ENCODE data around the gene LAMC1.

The LAMC1 gene

DNA sequence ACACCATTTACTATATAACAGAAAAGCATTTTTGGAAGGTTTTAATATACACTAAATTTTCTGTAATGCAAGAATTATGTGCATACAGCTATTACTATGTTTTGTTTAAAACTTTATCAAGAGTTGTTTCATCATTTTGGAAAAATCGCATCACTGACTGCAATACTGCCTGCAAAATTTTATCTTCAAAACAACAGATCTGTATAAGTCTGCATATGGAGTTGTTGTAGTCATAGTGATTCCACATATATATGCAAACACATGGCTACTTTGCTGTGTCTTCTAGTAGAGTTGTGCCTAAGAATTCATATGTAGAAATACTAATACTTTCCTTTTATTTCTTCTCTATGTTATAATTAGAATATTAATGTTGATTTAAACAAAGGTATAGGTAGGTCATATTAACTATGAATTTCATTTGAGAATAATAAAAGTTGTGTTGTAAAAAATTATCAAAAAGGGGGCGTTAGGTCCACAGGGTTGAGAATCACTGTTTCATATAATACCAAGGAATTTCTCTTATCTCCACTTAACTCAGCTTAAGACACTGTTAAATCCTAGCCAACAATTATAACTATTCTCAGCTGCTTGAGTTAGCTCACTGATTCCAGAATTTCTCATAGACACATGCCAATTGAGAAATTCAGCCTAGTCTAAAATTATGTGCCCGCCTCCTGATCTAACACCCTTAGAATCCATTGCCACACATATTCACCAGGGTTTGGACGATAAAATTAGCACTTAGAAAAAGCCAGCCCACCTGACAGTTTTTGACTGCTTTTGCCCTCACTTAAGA lies 22.9 kb upstream of the LAMC1 start:
- H3K4me3 ChIP-seq (ENCODE audit: low read depth, low read length): no peak overlapping the region
- H3K23ac ChIP-seq (ENCODE audit: low read length): no peak overlapping the region
- H2BK12ac ChIP-seq (ENCODE audit: low read length): no peak overlapping the region
- H3K27me3 ChIP-seq (ENCODE audit: insufficient read depth, low read length): no peaks in the 10 kb centered on the region
- no peaks in the 10 kb centered on the region for H3K79me2 ChIP-seq (ENCODE audit: control insufficient read depth, insufficient read depth, low read length, poor library complexity)
- H2BK120ac ChIP-seq (ENCODE audit: insufficient read depth, low read length, poor library complexity): no peak overlapping the region
- H3K36me3 ChIP-seq (ENCODE audit: control insufficient read depth in 1 of 2, insufficient read depth in 2 of 2, low read length in 2 of 2): no peaks in the 10 kb centered on the region
- H4K8ac ChIP-seq (ENCODE audit: low read depth, low read length): no peak overlapping the region
- no peak overlapping the region for H3K27ac ChIP-seq (ENCODE audit: low read depth, low read length)
- DNase-seq: peak in 1 of 2 donors; percentile 24
- no peaks in the 10 kb centered on the region for H3K79me1 ChIP-seq (ENCODE audit: low read length)
- no peaks in the 10 kb centered on the region for H3K4me1 ChIP-seq (ENCODE audit: control insufficient read depth in 1 of 2, insufficient read depth in 2 of 2, low read length in 2 of 2)
- H3K4me2 ChIP-seq (ENCODE audit: low read length): no peak overlapping the region
- no peak overlapping the region for H3K14ac ChIP-seq (ENCODE audit: low read length)
- no peak overlapping the region for H3K18ac ChIP-seq (ENCODE audit: low read length)
- no peak overlapping the region for H4K12ac ChIP-seq (ENCODE audit: low read depth, low read length)
- no peaks in the 10 kb centered on the region for H3K9me3 ChIP-seq (ENCODE audit: insufficient read depth, low read depth, low read length)
- no peak overlapping the region for H2BK5ac ChIP-seq (ENCODE audit: low read depth, low read length, poor library complexity)
- H4K91ac ChIP-seq (ENCODE audit: low read depth, low read length): no peak overlapping the region
- no peak overlapping the region for H3K4ac ChIP-seq (ENCODE audit: low read depth, low read length)
- no peak overlapping the region for H2AK5ac ChIP-seq (ENCODE audit: low read length)
- no peak overlapping the region for H3K9ac ChIP-seq (ENCODE audit: low read length)
- no peak overlapping the region for H2AFZ ChIP-seq (ENCODE audit: insufficient read depth, low read length, poor library complexity)
- WGBS (ENCODE audit: extremely low coverage, insufficient coverage, insufficient read length): no CpG with 5 or more reads among the region's 4 CpGs

DNA sequence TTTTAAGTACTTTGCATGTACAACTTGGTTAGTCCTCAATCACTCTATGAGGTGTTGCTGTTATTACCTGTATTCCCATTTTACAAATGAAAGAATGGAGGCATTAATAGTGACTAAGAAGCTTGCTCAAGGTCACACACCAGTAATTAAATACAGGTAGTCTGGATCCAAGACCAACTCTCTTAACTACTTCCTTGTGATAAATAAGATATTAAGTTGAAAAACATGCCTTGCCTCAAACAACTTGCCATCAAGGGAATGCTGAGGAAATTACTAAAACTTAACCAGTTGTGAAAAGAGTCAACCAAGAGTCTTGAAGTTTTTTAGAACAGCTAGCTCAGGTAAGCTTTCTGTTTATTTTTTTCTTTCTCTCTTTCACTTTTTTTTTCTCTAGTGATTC lies 21.0 kb upstream of the LAMC1 start:
- no peak overlapping the region for H3K27ac ChIP-seq (ENCODE audit: low read depth, low read length)

DNA sequence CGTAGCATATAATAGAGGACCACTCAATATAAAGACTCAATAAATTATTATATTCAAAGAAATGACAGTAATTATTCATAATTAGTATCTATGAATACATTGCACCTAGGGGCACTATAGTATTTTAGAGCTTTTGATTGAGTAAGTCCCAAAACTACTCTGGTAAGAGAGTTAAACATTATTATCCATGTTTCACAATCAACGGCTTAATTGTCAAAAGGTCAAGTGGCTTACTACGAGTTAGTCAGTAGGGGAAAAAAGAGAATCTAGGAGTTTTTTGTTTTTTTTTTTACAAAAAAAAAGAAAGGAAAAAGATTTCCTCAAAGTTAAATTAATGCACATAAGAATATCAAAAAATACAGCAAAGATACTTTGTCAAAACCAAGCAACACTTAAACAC lies 20.4 kb upstream of the LAMC1 start:
- no peak overlapping the region for H3K23ac ChIP-seq (ENCODE audit: low read length)
- H3K4ac ChIP-seq (ENCODE audit: low read depth, low read length): no peak overlapping the region

More for the DNA sequence above, 21.0 kb upstream of the LAMC1 start:
- no peak overlapping the region for H3K18ac ChIP-seq (ENCODE audit: low read length)
- H3K79me2 ChIP-seq (ENCODE audit: control insufficient read depth, insufficient read depth, low read length, poor library complexity): no peaks in the 10 kb centered on the region
- no peaks in the 10 kb centered on the region for H3K79me1 ChIP-seq (ENCODE audit: low read length)
- no peaks in the 10 kb centered on the region for H3K4me1 ChIP-seq (ENCODE audit: control insufficient read depth in 1 of 2, insufficient read depth in 2 of 2, low read length in 2 of 2)
- H3K4ac ChIP-seq (ENCODE audit: low read depth, low read length): no peak overlapping the region
- no peaks in the 10 kb centered on the region for H3K27me3 ChIP-seq (ENCODE audit: insufficient read depth, low read length)
- H2BK12ac ChIP-seq (ENCODE audit: low read length): no peak overlapping the region
- H2BK5ac ChIP-seq (ENCODE audit: low read depth, low read length, poor library complexity): no peak overlapping the region
- no peak overlapping the region for H4K8ac ChIP-seq (ENCODE audit: low read depth, low read length)
- H2AK5ac ChIP-seq (ENCODE audit: low read length): no peak overlapping the region
- no peak overlapping the region for H3K23ac ChIP-seq (ENCODE audit: low read length)
- no peak overlapping the region for H3K9ac ChIP-seq (ENCODE audit: low read length)
- no peaks in the 10 kb centered on the region for H3K9me3 ChIP-seq (ENCODE audit: insufficient read depth, low read depth, low read length)
- no peak overlapping the region for H4K91ac ChIP-seq (ENCODE audit: low read depth, low read length)
- H3K14ac ChIP-seq (ENCODE audit: low read length): no peak overlapping the region
- no peak overlapping the region for H3K4me2 ChIP-seq (ENCODE audit: low read length)
- no peak overlapping the region for H4K12ac ChIP-seq (ENCODE audit: low read depth, low read length)
- no peak for DNase-seq
- no peak overlapping the region for H2BK120ac ChIP-seq (ENCODE audit: insufficient read depth, low read length, poor library complexity)
- H2AFZ ChIP-seq (ENCODE audit: insufficient read depth, low read length, poor library complexity): no peak overlapping the region
- H3K36me3 ChIP-seq (ENCODE audit: control insufficient read depth in 1 of 2, insufficient read depth in 2 of 2, low read length in 2 of 2): no peaks in the 10 kb centered on the region
- no peak overlapping the region for H3K4me3 ChIP-seq (ENCODE audit: low read depth, low read length)

DNA sequence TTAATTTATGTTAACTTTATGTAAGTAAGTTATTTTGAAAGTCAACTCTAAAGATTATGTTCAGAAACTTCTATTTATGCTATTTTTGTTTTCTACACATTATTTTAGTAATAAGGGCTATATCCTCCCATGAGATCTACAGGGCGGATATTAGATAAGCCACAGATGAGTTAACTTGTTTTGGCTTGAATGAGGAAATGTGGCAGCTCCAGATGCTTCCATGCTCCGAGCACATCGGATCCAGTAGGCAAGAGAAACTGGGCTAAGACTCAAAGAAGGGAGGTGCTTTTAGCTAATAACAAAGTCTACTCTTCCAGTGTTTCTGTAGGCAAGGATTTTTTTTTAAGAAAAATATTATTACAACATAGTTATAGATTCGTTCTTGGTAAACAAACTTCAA lies 20.0 kb upstream of the LAMC1 start:
- Histone ChIP-seq H3K14ac (ENCODE audit: low read length) (no peak overlapping the region), H3K18ac (ENCODE audit: low read length) (no peak overlapping the region), H3K4ac (ENCODE audit: low read depth, low read length) (no peak overlapping the region), H2BK5ac (ENCODE audit: low read depth, low read length, poor library complexity) (no peak overlapping the region), H4K12ac (ENCODE audit: low read depth, low read length) (no peak overlapping the region), H3K79me2 (ENCODE audit: control insufficient read depth, insufficient read depth, low read length, poor library complexity) (no peaks in the 10 kb centered on the region), H3K36me3 (ENCODE audit: control insufficient read depth in 1 of 2, insufficient read depth in 2 of 2, low read length in 2 of 2) (no peaks in the 10 kb centered on the region), H4K91ac (ENCODE audit: low read depth, low read length) (no peak overlapping the region), H3K27ac (ENCODE audit: low read depth, low read length) (no peak overlapping the region), H2BK12ac (ENCODE audit: low read length) (no peak overlapping the region), H3K4me1 (ENCODE audit: control insufficient read depth in 1 of 2, insufficient read depth in 2 of 2, low read length in 2 of 2) (no peaks in the 10 kb centered on the region), H2BK120ac (ENCODE audit: insufficient read depth, low read length, poor library complexity) (no peak overlapping the region), H3K4me2 (ENCODE audit: low read length) (no peak overlapping the region), H2AK5ac (ENCODE audit: low read length) (no peak overlapping the region), H3K9me3 (ENCODE audit: insufficient read depth, low read depth, low read length) (no peaks in the 10 kb centered on the region), H3K23ac (ENCODE audit: low read length) (no peak overlapping the region), H3K79me1 (ENCODE audit: low read length) (no peaks in the 10 kb centered on the region), H2AFZ (ENCODE audit: insufficient read depth, low read length, poor library complexity) (no peak overlapping the region), H3K27me3 (ENCODE audit: insufficient read depth, low read length) (no peaks in the 10 kb centered on the region), H3K4me3 (ENCODE audit: low read depth, low read length) (no peak overlapping the region), H3K9ac (ENCODE audit: low read length) (no peak overlapping the region), H4K8ac (ENCODE audit: low read depth, low read length) (no peak overlapping the region)
- DNase-seq: no peak
- WGBS (ENCODE audit: extremely low coverage, insufficient coverage, insufficient read length): no CpG with 5 or more reads among the region's 4 CpGs

More for the DNA sequence above, 20.4 kb upstream of the LAMC1 start:
- Histone ChIP-seq H3K36me3 (ENCODE audit: control insufficient read depth in 1 of 2, insufficient read depth in 2 of 2, low read length in 2 of 2) (no peaks in the 10 kb centered on the region), H3K4me1 (ENCODE audit: control insufficient read depth in 1 of 2, insufficient read depth in 2 of 2, low read length in 2 of 2) (no peaks in the 10 kb centered on the region), H3K4me3 (ENCODE audit: low read depth, low read length) (no peak overlapping the region), H3K4me2 (ENCODE audit: low read length) (no peak overlapping the region), H3K27me3 (ENCODE audit: insufficient read depth, low read length) (no peaks in the 10 kb centered on the region), H3K14ac (ENCODE audit: low read length) (no peak overlapping the region), H2BK120ac (ENCODE audit: insufficient read depth, low read length, poor library complexity) (no peak overlapping the region), H4K8ac (ENCODE audit: low read depth, low read length) (no peak overlapping the region), H2AK5ac (ENCODE audit: low read length) (no peak overlapping the region), H3K18ac (ENCODE audit: low read length) (no peak overlapping the region), H2BK5ac (ENCODE audit: low read depth, low read length, poor library complexity) (no peak overlapping the region), H3K9ac (ENCODE audit: low read length) (no peak overlapping the region), H2BK12ac (ENCODE audit: low read length) (no peak overlapping the region), H4K91ac (ENCODE audit: low read depth, low read length) (no peak overlapping the region), H3K79me2 (ENCODE audit: control insufficient read depth, insufficient read depth, low read length, poor library complexity) (no peaks in the 10 kb centered on the region), H2AFZ (ENCODE audit: insufficient read depth, low read length, poor library complexity) (no peak overlapping the region), H4K12ac (ENCODE audit: low read depth, low read length) (no peak overlapping the region), H3K27ac (ENCODE audit: low read depth, low read length) (no peak overlapping the region), H3K9me3 (ENCODE audit: insufficient read depth, low read depth, low read length) (no peaks in the 10 kb centered on the region), H3K79me1 (ENCODE audit: low read length) (no peaks in the 10 kb centered on the region)
- DNase-seq: no peak
- no CpG with 5 or more reads among the region's 3 CpGs for WGBS (ENCODE audit: extremely low coverage, insufficient coverage, insufficient read length)
